ENCODE results near the gene WWOX.

WWOX gene

GRCh38 chr16:78816499-78817195, 717.2 kb downstream of the WWOX start:
- Mint-ChIP-seq H3K4me3 (no peak overlapping the region), H3K4me1 (ENCODE audit: low read depth) (no peaks in the 10 kb centered on the region), H3K27ac (no peak overlapping the region), H3K27me3 (ENCODE audit: low read depth) (peaks cover 1% of the 10 kb centered on the region), H3K9me3 (no peaks in the 10 kb centered on the region), H3K36me3 (ENCODE audit: low read depth) (no peaks in the 10 kb centered on the region)
- DNase-seq (ENCODE audit: low spot score), result no peak

DNA sequence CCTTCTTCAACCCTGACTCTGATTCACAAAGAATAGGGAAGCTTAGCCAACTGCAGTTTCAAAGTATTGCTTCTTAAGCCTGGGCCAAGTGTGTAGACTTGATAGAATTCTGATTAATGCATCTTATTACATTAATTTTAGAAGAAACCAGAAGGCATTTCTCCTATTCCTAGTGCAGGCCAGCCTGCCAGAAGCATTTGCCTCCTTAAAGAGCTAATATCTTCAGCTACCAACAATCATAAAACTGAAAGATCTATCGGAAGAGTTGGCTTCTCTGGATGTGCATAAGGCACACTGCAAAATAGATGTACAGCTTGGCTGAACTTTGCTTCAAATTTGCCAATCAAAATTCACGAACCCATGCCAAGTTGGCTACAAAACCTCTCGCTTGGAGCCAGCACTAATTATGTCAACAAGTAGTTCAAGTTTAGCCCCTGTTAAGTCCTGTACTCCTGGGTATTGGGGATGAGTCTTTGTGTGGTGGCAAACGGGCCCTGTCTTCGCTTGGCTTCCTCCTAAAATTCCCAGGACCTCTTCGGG, 717.8 kb downstream of the WWOX start:
- no peak overlapping the region for H3K27ac Mint-ChIP-seq
- no peaks in the 10 kb centered on the region for H3K4me1 Mint-ChIP-seq (ENCODE audit: low read depth)
- no peak for DNase-seq (ENCODE audit: low spot score)
- no peaks in the 10 kb centered on the region for H3K9me3 Mint-ChIP-seq
- H3K4me3 Mint-ChIP-seq, result no peak overlapping the region
- peaks cover 1% of the 10 kb centered on the region for H3K27me3 Mint-ChIP-seq (ENCODE audit: low read depth)
- no peaks in the 10 kb centered on the region for H3K36me3 Mint-ChIP-seq (ENCODE audit: low read depth)

GRCh38 chr16:78821335-78821734, 721.9 kb downstream of the WWOX start:
- Mint-ChIP-seq H3K4me3 (no peak overlapping the region), H3K36me3 (ENCODE audit: low read depth) (no peaks in the 10 kb centered on the region), H3K27me3 (ENCODE audit: low read depth) (no peaks in the 10 kb centered on the region), H3K9me3 (peaks cover 4% of the 10 kb centered on the region), H3K27ac (no peak overlapping the region), H3K4me1 (ENCODE audit: low read depth) (no peaks in the 10 kb centered on the region)
- DNase-seq (ENCODE audit: low spot score), result no peak

- Mint-ChIP-seq H3K27me3 (ENCODE audit: low read depth) (no peaks in the 10 kb centered on the region), H3K36me3 (ENCODE audit: low read depth) (no peaks in the 10 kb centered on the region), H3K9me3 (peaks cover 4% of the 10 kb centered on the region), H3K27ac (no peak overlapping the region), H3K4me3 (no peak overlapping the region), H3K4me1 (ENCODE audit: low read depth) (no peaks in the 10 kb centered on the region)
- no peak for DNase-seq (ENCODE audit: low spot score)
Measured at GRCh38 chr16:78822509-78822908, 723.1 kb downstream of the WWOX start.

- H3K27ac Mint-ChIP-seq, result no peak overlapping the region
- H3K27me3 Mint-ChIP-seq (ENCODE audit: low read depth), result no peaks in the 10 kb centered on the region
- H3K9me3 Mint-ChIP-seq, result peaks cover 4% of the 10 kb centered on the region
- no peak overlapping the region for H3K4me3 Mint-ChIP-seq
- no peaks in the 10 kb centered on the region for H3K36me3 Mint-ChIP-seq (ENCODE audit: low read depth)
- H3K4me1 Mint-ChIP-seq (ENCODE audit: low read depth), result no peaks in the 10 kb centered on the region
- no peak for DNase-seq (ENCODE audit: low spot score)
Measured at GRCh38 chr16:78823027-78823426, 723.6 kb downstream of the WWOX start.

DNA sequence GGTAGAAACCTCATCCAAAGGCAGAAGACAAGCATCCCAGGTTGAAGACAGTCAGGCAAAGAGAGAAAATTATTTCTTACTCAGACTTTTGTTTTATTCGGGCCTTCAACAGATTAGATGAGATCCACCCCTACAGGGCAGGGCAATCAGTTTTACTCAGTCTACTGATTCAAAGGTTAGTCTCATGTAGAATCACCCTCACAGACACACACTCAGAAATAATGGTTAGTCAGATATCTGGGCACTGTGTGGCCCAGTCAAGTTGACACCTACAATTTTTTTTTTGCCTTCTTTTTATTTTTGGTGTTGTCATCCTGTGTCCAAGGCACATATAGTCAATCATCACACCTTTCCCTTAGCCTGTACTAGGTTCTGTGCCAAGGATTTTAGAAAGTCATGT, 729.8 kb downstream of the WWOX start:
- no peak overlapping the region for H3K4me3 Mint-ChIP-seq
- H3K36me3 Mint-ChIP-seq (ENCODE audit: low read depth), result no peaks in the 10 kb centered on the region
- no peak overlapping the region for H3K27ac Mint-ChIP-seq
- H3K27me3 Mint-ChIP-seq (ENCODE audit: low read depth), result no peaks in the 10 kb centered on the region
- DNase-seq (ENCODE audit: low spot score), result no peak
- H3K9me3 Mint-ChIP-seq, result peaks cover 3% of the 10 kb centered on the region
- H3K4me1 Mint-ChIP-seq (ENCODE audit: low read depth), result no peaks in the 10 kb centered on the region

DNA sequence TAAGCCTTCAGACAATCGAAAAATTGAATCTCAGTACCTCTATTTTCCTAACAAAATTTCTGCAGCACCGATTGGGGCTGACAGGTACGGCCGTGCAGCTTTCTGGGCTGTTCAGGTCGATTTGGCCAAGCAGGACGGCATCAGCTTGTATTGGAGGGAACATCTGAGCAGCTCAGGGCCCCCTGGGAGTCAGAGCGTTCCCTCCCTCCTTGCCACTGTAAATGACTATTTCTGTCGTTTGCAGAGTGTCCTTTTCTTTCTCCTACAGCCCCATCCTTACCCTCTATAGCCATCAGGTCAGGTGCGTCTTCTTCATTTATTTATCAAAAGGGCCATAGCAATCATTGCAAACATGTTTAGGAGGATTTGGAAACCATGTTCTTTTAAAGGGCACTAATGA, 731.1 kb downstream of the WWOX start:
- no peak for DNase-seq (ENCODE audit: low spot score)
- Mint-ChIP-seq H3K27ac (no peak overlapping the region), H3K4me3 (no peak overlapping the region), H3K9me3 (no peaks in the 10 kb centered on the region), H3K36me3 (ENCODE audit: low read depth) (no peaks in the 10 kb centered on the region), H3K4me1 (ENCODE audit: low read depth) (no peaks in the 10 kb centered on the region), H3K27me3 (ENCODE audit: low read depth) (no peaks in the 10 kb centered on the region)

- Mint-ChIP-seq H3K27ac (no peak overlapping the region), H3K4me1 (ENCODE audit: low read depth) (peaks cover 3% of the 10 kb centered on the region), H3K9me3 (no peaks in the 10 kb centered on the region), H3K36me3 (ENCODE audit: low read depth) (no peaks in the 10 kb centered on the region), H3K4me3 (no peak overlapping the region), H3K27me3 (ENCODE audit: low read depth) (no peaks in the 10 kb centered on the region)
- DNase-seq (ENCODE audit: low spot score), result no peak
Measured at GRCh38 chr16:78832100-78832499, 732.6 kb downstream of the WWOX start.

DNA sequence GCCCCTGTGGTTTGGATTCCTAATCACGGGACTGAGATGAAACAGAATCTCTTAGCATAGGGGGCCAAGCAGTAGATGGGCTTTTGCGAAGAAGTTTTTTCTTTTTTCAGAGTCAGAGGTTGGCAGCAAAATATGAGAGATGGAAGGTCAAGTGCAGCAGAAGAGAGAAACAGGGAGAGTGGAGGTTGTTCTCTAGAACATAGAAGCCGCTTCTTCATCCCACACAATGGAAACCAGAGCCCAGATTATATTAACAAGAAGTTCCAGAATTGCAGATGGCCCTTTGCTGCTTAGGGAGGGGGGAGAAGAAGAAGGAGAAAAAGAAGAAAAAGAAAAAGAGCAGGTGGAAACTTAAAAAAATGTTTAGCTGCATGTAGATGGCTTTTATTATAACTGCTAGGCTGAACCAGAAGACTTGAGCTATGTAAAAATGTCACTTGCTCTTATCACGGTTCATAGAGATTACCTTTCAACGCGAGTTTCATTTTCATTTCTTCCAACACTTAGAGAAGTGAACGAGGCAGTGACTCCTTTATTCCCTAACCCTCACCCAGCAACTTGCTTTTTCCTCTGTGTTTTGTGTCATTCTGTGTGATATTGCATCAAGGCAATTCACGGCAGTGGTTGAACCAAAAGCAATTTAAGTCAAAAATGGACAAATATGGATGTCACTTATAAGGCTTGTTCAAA, 737.5 kb downstream of the WWOX start:
- Mint-ChIP-seq H3K27me3 (ENCODE audit: low read depth) (no peaks in the 10 kb centered on the region), H3K4me3 (peak overlapping the region; percentile 12), H3K36me3 (ENCODE audit: low read depth) (no peaks in the 10 kb centered on the region), H3K27ac (peak overlapping the region; percentile 43), H3K9me3 (no peaks in the 10 kb centered on the region), H3K4me1 (ENCODE audit: low read depth) (peaks cover 5% of the 10 kb centered on the region)
- DNase-seq (ENCODE audit: low spot score), result peak; percentile 23

GRCh38 chr16:78837706-78838105, 738.3 kb downstream of the WWOX start:
- no peaks in the 10 kb centered on the region for H3K27me3 Mint-ChIP-seq (ENCODE audit: low read depth)
- H3K36me3 Mint-ChIP-seq (ENCODE audit: low read depth), result no peaks in the 10 kb centered on the region
- no peak overlapping the region for H3K4me3 Mint-ChIP-seq
- H3K27ac Mint-ChIP-seq, result no peak overlapping the region
- H3K9me3 Mint-ChIP-seq, result no peaks in the 10 kb centered on the region
- DNase-seq (ENCODE audit: low spot score), result no peak
- H3K4me1 Mint-ChIP-seq (ENCODE audit: low read depth), result peaks cover 5% of the 10 kb centered on the region

GRCh38 chr16:78838276-78838675, 738.8 kb downstream of the WWOX start:
- DNase-seq (ENCODE audit: low spot score), result no peak
- no peak overlapping the region for H3K4me3 Mint-ChIP-seq
- no peaks in the 10 kb centered on the region for H3K36me3 Mint-ChIP-seq (ENCODE audit: low read depth)
- H3K4me1 Mint-ChIP-seq (ENCODE audit: low read depth), result peaks cover 5% of the 10 kb centered on the region
- no peaks in the 10 kb centered on the region for H3K27me3 Mint-ChIP-seq (ENCODE audit: low read depth)
- no peaks in the 10 kb centered on the region for H3K9me3 Mint-ChIP-seq
- H3K27ac Mint-ChIP-seq, result no peak overlapping the region

- no peaks in the 10 kb centered on the region for H3K27me3 Mint-ChIP-seq (ENCODE audit: low read depth)
- no peak overlapping the region for H3K27ac Mint-ChIP-seq
- H3K36me3 Mint-ChIP-seq (ENCODE audit: low read depth), result no peaks in the 10 kb centered on the region
- no peak for DNase-seq (ENCODE audit: low spot score)
- no peak overlapping the region for H3K4me3 Mint-ChIP-seq
- no peaks in the 10 kb centered on the region for H3K4me1 Mint-ChIP-seq (ENCODE audit: low read depth)
- H3K9me3 Mint-ChIP-seq, result no peaks in the 10 kb centered on the region
Measured at GRCh38 chr16:78842950-78843349, 743.5 kb downstream of the WWOX start.

DNA sequence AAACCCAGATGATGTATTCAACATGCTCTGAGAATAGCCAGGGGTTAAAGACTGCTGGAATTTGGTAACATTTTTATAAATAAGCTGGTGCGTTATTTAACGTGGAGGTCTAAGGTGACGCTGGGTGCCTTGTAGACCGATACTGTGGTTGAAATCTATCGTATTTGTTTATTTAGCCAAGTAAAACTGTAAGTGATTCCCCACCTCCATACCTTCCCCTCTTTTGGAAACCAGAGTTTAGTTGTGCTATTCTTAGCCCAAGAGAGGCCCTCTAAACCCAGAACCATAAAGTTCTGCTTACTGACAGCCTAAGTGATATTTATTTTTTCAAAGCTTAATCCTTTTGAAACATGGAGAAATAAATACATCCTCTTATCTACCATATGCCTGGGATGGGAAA, 744.5 kb downstream of the WWOX start:
- H3K9me3 Mint-ChIP-seq, result no peaks in the 10 kb centered on the region

GRCh38 chr16:78844682-78845081, 745.2 kb downstream of the WWOX start:
- H3K27me3 Mint-ChIP-seq (ENCODE audit: low read depth), result no peaks in the 10 kb centered on the region

More for the DNA sequence above, 744.5 kb downstream of the WWOX start:
- DNase-seq (ENCODE audit: low spot score), result no peak
- H3K36me3 Mint-ChIP-seq (ENCODE audit: low read depth), result no peaks in the 10 kb centered on the region
- no peaks in the 10 kb centered on the region for H3K27me3 Mint-ChIP-seq (ENCODE audit: low read depth)
- no peaks in the 10 kb centered on the region for H3K4me1 Mint-ChIP-seq (ENCODE audit: low read depth)
- H3K4me3 Mint-ChIP-seq, result no peak overlapping the region
- no peak overlapping the region for H3K27ac Mint-ChIP-seq

More at GRCh38 chr16:78844682-78845081, 745.2 kb downstream of the WWOX start:
- Mint-ChIP-seq H3K4me3 (no peak overlapping the region), H3K4me1 (ENCODE audit: low read depth) (no peaks in the 10 kb centered on the region), H3K27ac (no peak overlapping the region), H3K9me3 (no peaks in the 10 kb centered on the region), H3K36me3 (ENCODE audit: low read depth) (no peaks in the 10 kb centered on the region)
- DNase-seq (ENCODE audit: low spot score), result no peak
